HepG2 (cell line): Measurements from ENCODE around the gene LIM2. TPM values are rescaled to one million over a fixed set of nuclear protein-coding genes. Genes with fewer than 3 reads are reported as not detected.
A peak's percentile ranks its signal among the peaks of the same experiment; 100 is the strongest.

Experiments
- CEBPB ChIP-seq: IDR thresholded peaks from 2 replicates; pipeline ENCODE4 v1.6.1; 2011; ENCODE audit warnings: low read depth, low read length, improper control_type of control experiment, borderline replicate concordance
- CREB3 ChIP-seq: sonication (generic); formaldehyde crosslinking; IDR thresholded peaks from 2 replicates; pipeline ENCODE4 v1.5.0; 2020; ENCODE audit warnings: missing genetic modification reagents
- DR1 ChIP-seq: sonication (generic); formaldehyde crosslinking; IDR thresholded peaks from 2 replicates; pipeline ENCODE4 v1.8.0; 2021; ENCODE audit warnings: mild to moderate bottlenecking, missing genetic modification reagents, inconsistent platforms
- FOXK1 ChIP-seq: sonication (generic); formaldehyde crosslinking; IDR thresholded peaks from 2 replicates; pipeline ENCODE4 v1.4.0; 2020; ENCODE audit warnings: low read depth, missing genetic modification reagents, borderline replicate concordance
- FOXP1 ChIP-seq, 2 experiments: fragments of 450-650 bp in 1 of 2; IDR thresholded peaks; 2 replicates each; pipeline ENCODE4 v1.6.1; 2017 to 2018; ENCODE audit warnings: antibody characterized with exemption in 1 of 2
- GZF1 ChIP-seq: sonication (generic); formaldehyde crosslinking; IDR thresholded peaks from 2 replicates; pipeline ENCODE4 v1.5.1; 2020; ENCODE audit warnings: mild to moderate bottlenecking, missing genetic modification reagents
- HOXA9 ChIP-seq: sonication (generic); formaldehyde crosslinking; IDR thresholded peaks from 2 replicates; pipeline ENCODE4 v1.8.1; 2022; ENCODE audit warnings: missing genetic modification reagents, mild to moderate bottlenecking, moderate library complexity, borderline replicate concordance
- NFIB ChIP-seq: sonication (generic); formaldehyde crosslinking; IDR thresholded peaks from 2 replicates; pipeline ENCODE4 v1.9.0; 2021; ENCODE audit warnings: missing genetic modification reagents, mild to moderate bottlenecking, borderline replicate concordance
- RARA ChIP-seq: IDR thresholded peaks from 2 replicates; pipeline ENCODE4 v1.6.1; 2016; ENCODE audit warnings: missing genetic modification reagents, missing compliant biosample characterization
- REST ChIP-seq, 2 experiments: IDR thresholded peaks; 2 replicates each; pipeline ENCODE4 v1.6.1; 2011 to 2012; ENCODE audit warnings: low read length in 2 of 2, borderline replicate concordance in 1 of 2, low read depth in 1 of 2, mild to moderate bottlenecking in 1 of 2, moderate library complexity in 1 of 2
- UBTF ChIP-seq: sonication (generic); formaldehyde crosslinking; IDR thresholded peaks from 2 replicates; pipeline ENCODE4 v1.4.0; 2020; ENCODE audit warnings: mild to moderate bottlenecking, missing genetic modification reagents
- XRCC5 ChIP-seq: fragments of 200-400 bp; formaldehyde crosslinking; optimal IDR thresholded peaks from 2 replicates; pipeline ENCODE3; 2017; ENCODE audit warnings: mild to moderate bottlenecking, low read length
- ZFP91 ChIP-seq: sonication (generic); formaldehyde crosslinking; IDR thresholded peaks from 2 replicates; pipeline ENCODE4 v1.9.0; 2022; ENCODE audit warnings: missing genetic modification reagents, mild to moderate bottlenecking, borderline replicate concordance
- ZMYM3 ChIP-seq: sonication (generic); formaldehyde crosslinking; IDR thresholded peaks from 2 replicates; pipeline ENCODE4 v1.5.1; 2020; ENCODE audit warnings: mild to moderate bottlenecking, missing genetic modification reagents
- ZNF44 ChIP-seq: sonication (generic); formaldehyde crosslinking; IDR thresholded peaks from 2 replicates; pipeline ENCODE4 v1.5.1; 2020; ENCODE audit warnings: mild to moderate bottlenecking, missing genetic modification reagents
- ZNF644 ChIP-seq: IDR thresholded peaks from 2 replicates; pipeline ENCODE4 v1.6.1; 2016; ENCODE audit warnings: low read depth
- ZNF761 ChIP-seq: sonication (generic); formaldehyde crosslinking; conservative IDR thresholded peaks from 2 replicates; pipeline ENCODE4 v1.4.0; 2020; ENCODE audit warnings: mild to moderate bottlenecking, missing genetic modification reagents
- polyA plus RNA-seq, 8 experiments: library from polyadenylated mRNA; depleted of rRNA in 3 of 8; stranded (reverse) in 7 of 8; unstranded in 1 of 8; fragments of >200 nt; fragmentation: Illumina TruSeq in 4 of 8; extraction: Trizol in 4 of 8; gene quantifications; 2 replicates each; pipeline versions ENCODE4 v1.2.1 to v1.2.3, GENCODE V29; 2011 to 2016; ENCODE audit warnings: low read depth in 4 of 8, missing spikeins in 1 of 8, mixed read lengths in 1 of 8; ENCODE audit not compliant: insufficient read depth in 1 of 8
- total RNA-seq, 5 experiments: library from RNA; depleted of rRNA; stranded (reverse); fragments of >200 nt; fragmentation: Illumina TruSeq; extraction: Trizol; gene quantifications; 2 replicates each; pipeline ENCODE4 v1.2.3, GENCODE V29; 2016; ENCODE audit warnings: low read depth in 1 of 5

The LIM2 gene
- total and polyA plus RNA-seq, 2 of the 13 experiments (the other 11 are each of a cell fraction or from before 2014, with no cell fraction given): 1.3 TPM; not detected in 1

GRCh38 chr19:51356159-51356801 is 31.5 kb downstream of the LIM2 start (continued):
- 0 out of 2 replicates have a peak, but pooled peaks have one; percentile 42 for TF ChIP-seq ZNF761 (CRISPR knock-in tag)
- TF ChIP-seq GZF1 (CRISPR knock-in tag): no peak
- TF ChIP-seq CREB3 (CRISPR knock-in tag): no peak
- TF ChIP-seq FOXP1 (IDR thresholded peaks at IDR 0.05): no peak
- peak; percentile 79 for TF ChIP-seq FOXP1 (CRISPR knock-in tag; IDR thresholded peaks at IDR 0.05)
- 0 out of 2 replicates have a peak, but pooled peaks have one; percentile 36 for TF ChIP-seq ZNF644 (CRISPR knock-in tag)
- TF ChIP-seq HOXA9 (CRISPR knock-in tag): no peak
- TF ChIP-seq CEBPB: peak; percentile 86
- peak; percentile 70; the same call in 1 of the 2 replicates for TF ChIP-seq ZMYM3 (CRISPR knock-in tag)
- peak; percentile 96 for TF ChIP-seq RARA (CRISPR knock-in tag)
- no peak for TF ChIP-seq NFIB
- TF ChIP-seq REST (IDR thresholded peaks at IDR 0.05; ENCODE audit: borderline replicate concordance in 1 of 2, low read depth in 1 of 2, low read length in 2 of 2): 0 out of 4 replicates have a peak, but pooled peaks of 1 of the 2 experiments have one; percentile 25
- TF ChIP-seq FOXK1 (CRISPR knock-in tag): peak; percentile 80; the same call in 1 of the 2 replicates
- TF ChIP-seq DR1 (CRISPR knock-in tag): no peak
- peak; percentile 26; the same call in 1 of the 2 replicates for TF ChIP-seq ZFP91 (CRISPR knock-in tag)
- 0 out of 2 replicates have a peak, but pooled peaks have one; percentile 29 for TF ChIP-seq ZNF44 (CRISPR knock-in tag)
- no peak for TF ChIP-seq UBTF
- peak; percentile 15 for TF ChIP-seq XRCC5
